Measurements from ENCODE around the gene TMEM209.

DNA sequence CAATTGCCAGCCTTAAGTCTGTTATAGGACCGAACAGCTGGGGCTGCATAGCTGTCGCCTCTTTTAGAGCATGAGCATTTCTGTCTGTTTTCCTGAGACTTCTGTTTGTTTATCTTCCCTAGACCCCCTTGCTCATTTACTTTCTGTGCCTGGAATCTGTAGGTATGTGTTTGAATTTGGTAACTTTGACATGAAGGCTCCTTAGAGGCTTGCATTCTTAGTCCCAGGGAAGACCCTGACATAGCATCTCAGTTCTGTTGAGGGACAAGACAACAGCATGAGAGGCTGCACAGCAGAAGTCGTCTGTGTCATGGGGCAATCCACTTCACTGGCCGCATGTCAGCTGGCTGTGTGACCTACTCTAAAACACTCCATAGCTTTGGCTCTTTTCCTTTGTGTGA lies 76.2 kb downstream of the TMEM209 start:
- TF ChIP-seq, protein P1, sequence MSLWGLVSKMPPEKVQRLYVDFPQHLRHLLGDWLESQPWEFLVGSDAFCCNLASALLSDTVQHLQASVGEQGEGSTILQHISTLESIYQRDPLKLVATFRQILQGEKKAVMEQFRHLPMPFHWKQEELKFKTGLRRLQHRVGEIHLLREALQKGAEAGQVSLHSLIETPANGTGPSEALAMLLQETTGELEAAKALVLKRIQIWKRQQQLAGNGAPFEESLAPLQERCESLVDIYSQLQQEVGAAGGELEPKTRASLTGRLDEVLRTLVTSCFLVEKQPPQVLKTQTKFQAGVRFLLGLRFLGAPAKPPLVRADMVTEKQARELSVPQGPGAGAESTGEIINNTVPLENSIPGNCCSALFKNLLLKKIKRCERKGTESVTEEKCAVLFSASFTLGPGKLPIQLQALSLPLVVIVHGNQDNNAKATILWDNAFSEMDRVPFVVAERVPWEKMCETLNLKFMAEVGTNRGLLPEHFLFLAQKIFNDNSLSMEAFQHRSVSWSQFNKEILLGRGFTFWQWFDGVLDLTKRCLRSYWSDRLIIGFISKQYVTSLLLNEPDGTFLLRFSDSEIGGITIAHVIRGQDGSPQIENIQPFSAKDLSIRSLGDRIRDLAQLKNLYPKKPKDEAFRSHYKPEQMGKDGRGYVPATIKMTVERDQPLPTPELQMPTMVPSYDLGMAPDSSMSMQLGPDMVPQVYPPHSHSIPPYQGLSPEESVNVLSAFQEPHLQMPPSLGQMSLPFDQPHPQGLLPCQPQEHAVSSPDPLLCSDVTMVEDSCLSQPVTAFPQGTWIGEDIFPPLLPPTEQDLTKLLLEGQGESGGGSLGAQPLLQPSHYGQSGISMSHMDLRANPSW (CRISPR knock-in tag; conservative IDR thresholded peaks at IDR 0.05; ENCODE audit: low read depth), result no peak
- TF ChIP-seq ZNF416 (CRISPR knock-in tag; IDR thresholded peaks at IDR 0.05) (no peak), CTCF (IDR thresholded peaks at IDR 0.05) (no peak), SP1 (CRISPR knock-in tag; conservative IDR thresholded peaks at IDR 0.05) (no peak)
